A549 (cell line): ENCODE results near the gene SATB2.

Experiments
- CBX8 ChIP-seq: fragments of 200-600 bp; sonication (generic); IDR thresholded peaks from 2 replicates; pipeline ENCODE4 v1.6.1; 2016
- CHD4 ChIP-seq: fragments of 200-600 bp; sonication (generic); IDR thresholded peaks from 2 replicates; pipeline ENCODE4 v1.6.1; 2016; ENCODE audit warnings: antibody characterized with exemption, mild to moderate bottlenecking, borderline replicate concordance
- JUN ChIP-seq, 2 experiments: fragments of >200 bp; sonication (Bioruptor Twin); formaldehyde crosslinking; IDR thresholded peaks; 2 replicates in 1 of 2; 3 replicates in 1 of 2; pipeline ENCODE4 v1.6.1; 2016 to 2017
- MAFK ChIP-seq: fragments of 450-650 bp; IDR thresholded peaks from 2 replicates; pipeline ENCODE4 v1.6.1; 2014; ENCODE audit not compliant: partially characterized antibody
- POLR2A ChIP-seq: IDR thresholded peaks from 2 replicates; pipeline ENCODE4 v1.6.1; 2012; ENCODE audit warnings: mild to moderate bottlenecking, low read length
- RAD21 ChIP-seq, 2 experiments: fragments of >200 bp in 1 of 2; sonication (Bioruptor Twin) in 1 of 2; formaldehyde crosslinking in 1 of 2; IDR thresholded peaks in 1 of 2; conservative IDR thresholded peaks in 1 of 2; 2 replicates in 1 of 2; 3 replicates in 1 of 2; pipeline ENCODE4 v1.6.1; 2012 to 2018; ENCODE audit warnings: inconsistent platforms in 1 of 2
- RCOR1 ChIP-seq: fragments of 150-350 bp; IDR thresholded peaks from 2 replicates; pipeline ENCODE4 v1.6.1; 2014; ENCODE audit warnings: antibody characterized with exemption, low read length, low read depth
- SMC3 ChIP-seq: fragments of >200 bp; sonication (Bioruptor Twin); formaldehyde crosslinking; IDR thresholded peaks from 3 replicates; pipeline ENCODE4 v1.6.1; 2018; ENCODE audit warnings: inconsistent platforms
- SREBF2 ChIP-seq: fragments of 450-650 bp; IDR thresholded peaks from 2 replicates; pipeline ENCODE4 v1.6.1; 2014; ENCODE audit warnings: mild to moderate bottlenecking, moderate library complexity
- ZFP36 ChIP-seq: fragments of 450-650 bp; IDR thresholded peaks from 2 replicates; pipeline ENCODE4 v1.6.1; 2014; ENCODE audit warnings: borderline replicate concordance; ENCODE audit not compliant: partially characterized antibody
- TF ChIP-seq, protein P1 (sequence below): fragments of >200 bp; sonication (Bioruptor Twin); formaldehyde crosslinking; IDR thresholded peaks from 3 replicates; pipeline ENCODE4 v1.5.1; 2016
- TF ChIP-seq, protein P2 (sequence below): fragments of 250-450 bp; sonication (Bioruptor Pico); IDR thresholded peaks from 2 replicates; pipeline ENCODE4 v1.5.0; 2021; ENCODE audit warnings: mild to moderate bottlenecking, moderate library complexity, borderline replicate concordance
- TF ChIP-seq, protein P3 (sequence below): fragments of 200-600 bp; sonication (generic); IDR thresholded peaks from 2 replicates; pipeline ENCODE4 v1.6.1; 2016; ENCODE audit warnings: antibody characterized with exemption, mild to moderate bottlenecking, moderate library complexity

DNA sequence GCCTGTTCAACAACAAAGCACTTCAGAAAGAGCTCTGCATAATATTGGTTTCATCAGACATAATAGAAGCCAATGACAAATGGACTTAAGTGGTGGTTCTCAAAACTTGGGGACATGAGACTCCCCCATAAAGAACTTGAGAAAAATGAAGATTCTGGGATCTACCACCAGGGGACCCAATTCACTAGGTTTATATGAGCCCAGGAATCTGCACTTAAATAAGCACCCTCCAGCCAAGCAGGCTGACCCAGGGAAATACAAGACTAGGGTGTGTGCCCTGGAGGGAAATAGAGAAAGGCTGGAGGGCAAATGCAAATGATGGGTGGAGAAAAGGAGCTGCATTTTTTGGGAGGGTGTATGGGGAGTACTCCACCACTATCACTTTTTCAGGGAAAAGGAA lies 52.5 kb downstream of the SATB2 start:
- TF ChIP-seq, protein P1, sequence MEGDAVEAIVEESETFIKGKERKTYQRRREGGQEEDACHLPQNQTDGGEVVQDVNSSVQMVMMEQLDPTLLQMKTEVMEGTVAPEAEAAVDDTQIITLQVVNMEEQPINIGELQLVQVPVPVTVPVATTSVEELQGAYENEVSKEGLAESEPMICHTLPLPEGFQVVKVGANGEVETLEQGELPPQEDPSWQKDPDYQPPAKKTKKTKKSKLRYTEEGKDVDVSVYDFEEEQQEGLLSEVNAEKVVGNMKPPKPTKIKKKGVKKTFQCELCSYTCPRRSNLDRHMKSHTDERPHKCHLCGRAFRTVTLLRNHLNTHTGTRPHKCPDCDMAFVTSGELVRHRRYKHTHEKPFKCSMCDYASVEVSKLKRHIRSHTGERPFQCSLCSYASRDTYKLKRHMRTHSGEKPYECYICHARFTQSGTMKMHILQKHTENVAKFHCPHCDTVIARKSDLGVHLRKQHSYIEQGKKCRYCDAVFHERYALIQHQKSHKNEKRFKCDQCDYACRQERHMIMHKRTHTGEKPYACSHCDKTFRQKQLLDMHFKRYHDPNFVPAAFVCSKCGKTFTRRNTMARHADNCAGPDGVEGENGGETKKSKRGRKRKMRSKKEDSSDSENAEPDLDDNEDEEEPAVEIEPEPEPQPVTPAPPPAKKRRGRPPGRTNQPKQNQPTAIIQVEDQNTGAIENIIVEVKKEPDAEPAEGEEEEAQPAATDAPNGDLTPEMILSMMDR = peak; percentile 22; the same call in 2 of the 3 replicates
- peak in 1 of 2 experiments; percentile 19; a peak in 1 of 5 replicates for TF ChIP-seq RAD21 (conservative IDR thresholded peaks at IDR 0.05 in 1 of 2, IDR thresholded peaks at IDR 0.05 in 1 of 2)
- TF ChIP-seq CHD4 = no peak
- TF ChIP-seq POLR2A = no peak
- no peak for TF ChIP-seq MAFK
- no peak for TF ChIP-seq ZFP36
- no peak for TF ChIP-seq SMC3
- TF ChIP-seq JUN (IDR thresholded peaks at IDR 0.05) = no peak
- TF ChIP-seq, protein P2, sequence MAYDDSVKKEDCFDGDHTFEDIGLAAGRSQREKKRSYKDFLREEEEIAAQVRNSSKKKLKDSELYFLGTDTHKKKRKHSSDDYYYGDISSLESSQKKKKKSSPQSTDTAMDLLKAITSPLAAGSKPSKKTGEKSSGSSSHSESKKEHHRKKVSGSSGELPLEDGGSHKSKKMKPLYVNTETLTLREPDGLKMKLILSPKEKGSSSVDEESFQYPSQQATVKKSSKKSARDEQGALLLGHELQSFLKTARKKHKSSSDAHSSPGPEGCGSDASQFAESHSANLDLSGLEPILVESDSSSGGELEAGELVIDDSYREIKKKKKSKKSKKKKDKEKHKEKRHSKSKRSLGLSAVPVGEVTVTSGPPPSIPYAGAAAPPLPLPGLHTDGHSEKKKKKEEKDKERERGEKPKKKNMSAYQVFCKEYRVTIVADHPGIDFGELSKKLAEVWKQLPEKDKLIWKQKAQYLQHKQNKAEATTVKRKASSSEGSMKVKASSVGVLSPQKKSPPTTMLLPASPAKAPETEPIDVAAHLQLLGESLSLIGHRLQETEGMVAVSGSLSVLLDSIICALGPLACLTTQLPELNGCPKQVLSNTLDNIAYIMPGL (CRISPR knock-in tag) = no peak
- TF ChIP-seq, protein P3, sequence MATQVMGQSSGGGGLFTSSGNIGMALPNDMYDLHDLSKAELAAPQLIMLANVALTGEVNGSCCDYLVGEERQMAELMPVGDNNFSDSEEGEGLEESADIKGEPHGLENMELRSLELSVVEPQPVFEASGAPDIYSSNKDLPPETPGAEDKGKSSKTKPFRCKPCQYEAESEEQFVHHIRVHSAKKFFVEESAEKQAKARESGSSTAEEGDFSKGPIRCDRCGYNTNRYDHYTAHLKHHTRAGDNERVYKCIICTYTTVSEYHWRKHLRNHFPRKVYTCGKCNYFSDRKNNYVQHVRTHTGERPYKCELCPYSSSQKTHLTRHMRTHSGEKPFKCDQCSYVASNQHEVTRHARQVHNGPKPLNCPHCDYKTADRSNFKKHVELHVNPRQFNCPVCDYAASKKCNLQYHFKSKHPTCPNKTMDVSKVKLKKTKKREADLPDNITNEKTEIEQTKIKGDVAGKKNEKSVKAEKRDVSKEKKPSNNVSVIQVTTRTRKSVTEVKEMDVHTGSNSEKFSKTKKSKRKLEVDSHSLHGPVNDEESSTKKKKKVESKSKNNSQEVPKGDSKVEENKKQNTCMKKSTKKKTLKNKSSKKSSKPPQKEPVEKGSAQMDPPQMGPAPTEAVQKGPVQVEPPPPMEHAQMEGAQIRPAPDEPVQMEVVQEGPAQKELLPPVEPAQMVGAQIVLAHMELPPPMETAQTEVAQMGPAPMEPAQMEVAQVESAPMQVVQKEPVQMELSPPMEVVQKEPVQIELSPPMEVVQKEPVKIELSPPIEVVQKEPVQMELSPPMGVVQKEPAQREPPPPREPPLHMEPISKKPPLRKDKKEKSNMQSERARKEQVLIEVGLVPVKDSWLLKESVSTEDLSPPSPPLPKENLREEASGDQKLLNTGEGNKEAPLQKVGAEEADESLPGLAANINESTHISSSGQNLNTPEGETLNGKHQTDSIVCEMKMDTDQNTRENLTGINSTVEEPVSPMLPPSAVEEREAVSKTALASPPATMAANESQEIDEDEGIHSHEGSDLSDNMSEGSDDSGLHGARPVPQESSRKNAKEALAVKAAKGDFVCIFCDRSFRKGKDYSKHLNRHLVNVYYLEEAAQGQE = no peak
- no peak for TF ChIP-seq RCOR1
- TF ChIP-seq CBX8 = no peak
- no peak for TF ChIP-seq SREBF2
